Suppressor macrophage (primary cell): ENCODE measurements around the gene PLXNB3.

Experiments
- DNase-seq, 4 experiments: peaks; one replicate each; pipeline ENCODE4 v3.0.0-alpha.2; 2020 to 2022

The PLXNB3 gene

DNA sequence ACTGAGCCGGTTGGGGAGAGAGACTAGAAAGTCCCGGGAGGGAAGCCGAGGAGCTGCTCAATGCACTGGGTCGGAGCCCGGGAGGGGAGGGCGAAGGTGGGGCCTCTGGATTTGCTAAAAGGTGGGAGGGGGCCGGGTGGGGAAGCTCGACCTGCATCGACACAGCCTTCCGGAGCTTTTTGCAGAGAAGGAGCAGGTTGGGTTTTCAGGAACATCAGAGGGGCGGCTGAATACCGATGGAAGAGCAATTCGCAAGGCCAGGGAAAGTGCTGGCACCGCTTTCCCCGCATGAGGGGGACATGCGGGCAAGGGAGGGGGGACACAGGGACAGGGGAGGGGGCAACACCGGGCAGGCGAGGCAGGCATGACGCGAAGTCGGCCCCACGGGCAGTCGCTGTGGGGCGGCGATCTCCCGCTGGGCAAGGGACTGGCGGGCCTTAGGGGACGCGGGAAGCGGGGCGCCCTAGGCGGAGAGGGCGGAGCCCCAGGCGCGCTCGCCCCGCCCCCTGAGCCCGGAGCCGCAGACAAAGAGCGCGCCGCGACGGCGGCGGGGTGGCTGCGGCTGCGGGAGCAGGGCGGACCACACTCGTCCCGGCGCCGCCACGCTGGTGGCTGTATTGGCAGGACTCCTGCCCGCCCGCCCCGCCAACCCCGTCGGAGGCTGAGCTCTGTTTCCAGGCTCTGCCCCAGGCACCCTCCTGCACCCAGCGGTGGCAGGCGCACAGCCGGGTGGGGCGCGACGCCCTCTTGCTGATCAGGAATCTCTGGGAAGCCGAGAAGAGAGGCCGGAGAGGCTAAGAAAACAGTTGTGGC is 54.7 kb downstream of the PLXNB3 start:
- DNase-seq: peak; percentile 9 to 62 (median 34)

- no peak for DNase-seq
These were observed 55.5 kb downstream of the PLXNB3 start for GRCh38 chrX:153819384-153820040.

GRCh38 chrX:153820601-153821000 is 56.6 kb downstream of the PLXNB3 start:
- DNase-seq: no peak

DNA sequence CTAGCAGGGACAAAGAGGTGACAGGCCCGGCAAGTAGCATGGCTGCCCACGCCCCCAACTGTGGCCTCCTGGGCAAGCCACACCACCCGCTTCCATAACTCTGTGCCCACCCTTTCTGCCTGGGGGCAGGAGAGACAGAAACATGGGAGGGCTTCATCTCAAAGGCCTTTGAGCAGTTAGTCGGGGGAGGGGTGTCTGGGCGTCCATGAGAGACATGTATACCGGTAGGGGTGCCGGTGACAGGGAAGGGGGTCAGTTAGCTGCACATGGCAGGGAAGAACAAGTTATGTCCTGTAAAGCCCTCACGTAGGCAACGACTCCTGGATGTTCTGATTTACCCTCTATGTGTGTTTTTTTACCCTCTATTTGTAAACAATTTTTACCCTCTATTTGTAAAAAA is 57.0 kb downstream of the PLXNB3 start:
- no peak for DNase-seq

DNA sequence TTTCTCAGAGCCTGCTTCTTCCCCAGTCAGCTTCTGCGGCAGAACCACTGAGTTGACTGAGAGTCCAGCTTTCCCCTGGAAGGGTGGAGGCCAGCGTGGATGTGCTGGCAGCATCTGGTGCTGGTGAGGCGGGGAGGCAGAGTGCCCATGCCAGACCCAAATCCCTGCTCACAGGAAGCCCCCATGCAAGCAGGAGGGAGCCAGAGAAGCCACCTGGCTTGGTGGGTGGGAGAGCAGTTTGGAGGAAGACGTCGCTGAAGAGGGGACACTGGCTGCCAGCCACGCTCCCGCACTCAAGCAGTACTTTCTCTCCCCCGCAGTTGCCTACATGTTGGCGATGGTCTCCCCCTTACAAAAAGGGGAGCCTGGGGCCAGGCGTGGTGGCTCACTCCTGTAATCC is 60.3 kb downstream of the PLXNB3 start:
- DNase-seq: no peak

DNA sequence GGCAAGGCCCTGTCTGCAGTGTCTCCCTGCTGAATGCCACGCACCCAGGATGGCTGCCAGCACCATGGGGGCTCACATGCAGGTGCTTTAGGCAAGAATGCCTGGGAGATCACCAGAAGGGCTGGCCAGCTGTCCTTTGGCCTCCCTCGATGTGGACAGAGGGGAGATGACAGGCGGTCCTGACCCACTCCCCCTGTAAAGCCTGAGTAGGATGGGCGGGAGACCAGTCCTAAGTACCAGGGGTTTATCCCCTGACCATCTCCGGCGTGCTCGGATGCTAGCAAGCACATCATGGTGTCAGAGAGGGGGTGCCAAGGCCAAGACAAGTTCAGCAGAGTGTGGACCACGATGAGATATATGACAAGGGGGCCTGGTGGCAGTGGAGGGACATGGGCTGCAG is 61.0 kb downstream of the PLXNB3 start:
- no peak for DNase-seq
